Mononuclear cell (primary cell): ENCODE data around the gene PIK3R1. TPM values are rescaled to one million over a fixed set of nuclear protein-coding genes. Genes with fewer than 3 reads are reported as not detected.

ENCODE experiments used
- H3K27me3 ChIP-seq: 2 replicates; pipeline ENCODE4 v1.6.0; 2011; ENCODE audit warnings: low read length, control low read depth; ENCODE audit not compliant: insufficient read depth
- H3K4me1 ChIP-seq: 2 replicates; pipeline ENCODE4 v1.5.1; 2011; ENCODE audit warnings: mild to moderate bottlenecking, low read length, control low read depth; ENCODE audit not compliant: insufficient read depth
- H3K4me3 ChIP-seq: 2 replicates; pipeline ENCODE4 v1.5.1; 2011; ENCODE audit warnings: mild to moderate bottlenecking, low read length, moderate library complexity
- H3K9me3 ChIP-seq: 2 replicates; pipeline ENCODE4 v1.5.1; 2011; ENCODE audit warnings: low read depth, mild to moderate bottlenecking, control low read depth, low read length
- total RNA-seq: library from RNA; depleted of rRNA; stranded (reverse); fragments of >200 nt; gene quantifications from one replicate; pipeline ENCODE4 v1.2.3, GENCODE V29; 2012

The PIK3R1 gene
- total RNA-seq, 1 donor = 742 TPM

- Histone ChIP-seq H3K4me1 (peaks cover 51% of the 10 kb centered on the region), H3K9me3 (no peaks in the 10 kb centered on the region)
Measured at GRCh38 chr5:68247627-68248026, 32.1 kb downstream of the PIK3R1 start.

GRCh38 chr5:68248896-68249295, 33.3 kb downstream of the PIK3R1 start:
- H3K27me3 ChIP-seq = no peaks in the 10 kb centered on the region
- no peaks in the 10 kb centered on the region for H3K9me3 ChIP-seq
- H3K4me3 ChIP-seq = no peak overlapping the region
- peaks cover 38% of the 10 kb centered on the region for H3K4me1 ChIP-seq

More at GRCh38 chr5:68247627-68248026, 32.1 kb downstream of the PIK3R1 start:
- Histone ChIP-seq H3K27me3 (no peaks in the 10 kb centered on the region), H3K4me3 (no peak overlapping the region)

GRCh38 chr5:68249520-68249919, 34.0 kb downstream of the PIK3R1 start:
- Histone ChIP-seq H3K9me3 (no peaks in the 10 kb centered on the region), H3K27me3 (no peaks in the 10 kb centered on the region), H3K4me3 (no peak overlapping the region), H3K4me1 (peaks cover 35% of the 10 kb centered on the region)

GRCh38 chr5:68250661-68251298, 35.2 kb downstream of the PIK3R1 start:
- H3K4me1 ChIP-seq = peaks cover 44% of the 10 kb centered on the region
- H3K27me3 ChIP-seq = no peaks in the 10 kb centered on the region
- H3K9me3 ChIP-seq = no peaks in the 10 kb centered on the region
- no peak overlapping the region for H3K4me3 ChIP-seq

- Histone ChIP-seq H3K4me1 (peaks cover 50% of the 10 kb centered on the region), H3K9me3 (no peaks in the 10 kb centered on the region), H3K4me3 (no peak overlapping the region), H3K27me3 (no peaks in the 10 kb centered on the region)
Measured at GRCh38 chr5:68251386-68251785, 35.8 kb downstream of the PIK3R1 start.

- Histone ChIP-seq H3K9me3 (no peaks in the 10 kb centered on the region), H3K4me1 (peaks cover 56% of the 10 kb centered on the region), H3K27me3 (no peaks in the 10 kb centered on the region), H3K4me3 (no peak overlapping the region)
Measured at GRCh38 chr5:68251804-68252522, 36.4 kb downstream of the PIK3R1 start.

GRCh38 chr5:68252673-68253623, 37.4 kb downstream of the PIK3R1 start:
- no peaks in the 10 kb centered on the region for H3K9me3 ChIP-seq
- H3K27me3 ChIP-seq = no peaks in the 10 kb centered on the region
- H3K4me1 ChIP-seq = peaks cover 58% of the 10 kb centered on the region
- no peak overlapping the region for H3K4me3 ChIP-seq

- no peaks in the 10 kb centered on the region for H3K9me3 ChIP-seq
- H3K4me1 ChIP-seq = peaks cover 63% of the 10 kb centered on the region
- no peak overlapping the region for H3K4me3 ChIP-seq
- no peaks in the 10 kb centered on the region for H3K27me3 ChIP-seq
Measured at GRCh38 chr5:68253624-68254585, 38.3 kb downstream of the PIK3R1 start.

- H3K4me1 ChIP-seq = peaks cover 65% of the 10 kb centered on the region
- H3K9me3 ChIP-seq = no peaks in the 10 kb centered on the region
- H3K4me3 ChIP-seq = no peak overlapping the region
- H3K27me3 ChIP-seq = no peaks in the 10 kb centered on the region
Measured at GRCh38 chr5:68254810-68255209, 39.3 kb downstream of the PIK3R1 start.

GRCh38 chr5:68255305-68256120, 40.0 kb downstream of the PIK3R1 start:
- H3K4me1 ChIP-seq = peaks cover 63% of the 10 kb centered on the region
- H3K27me3 ChIP-seq = no peaks in the 10 kb centered on the region
- no peak overlapping the region for H3K4me3 ChIP-seq
- H3K9me3 ChIP-seq = no peaks in the 10 kb centered on the region

- peaks cover 51% of the 10 kb centered on the region for H3K4me1 ChIP-seq
- no peak overlapping the region for H3K4me3 ChIP-seq
- H3K27me3 ChIP-seq = no peaks in the 10 kb centered on the region
- no peaks in the 10 kb centered on the region for H3K9me3 ChIP-seq
Measured at GRCh38 chr5:68257210-68257609, 41.7 kb downstream of the PIK3R1 start.

- no peak overlapping the region for H3K4me3 ChIP-seq
- no peaks in the 10 kb centered on the region for H3K27me3 ChIP-seq
- H3K9me3 ChIP-seq = no peaks in the 10 kb centered on the region
- H3K4me1 ChIP-seq = peaks cover 51% of the 10 kb centered on the region
Measured at GRCh38 chr5:68258531-68258930, 43.0 kb downstream of the PIK3R1 start.

- Histone ChIP-seq H3K4me3 (no peak overlapping the region), H3K9me3 (no peaks in the 10 kb centered on the region)
Measured at GRCh38 chr5:68259700-68260099, 44.1 kb downstream of the PIK3R1 start.

More at GRCh38 chr5:68259700-68260099, 44.1 kb downstream of the PIK3R1 start:
- H3K4me1 ChIP-seq = peaks cover 58% of the 10 kb centered on the region
- no peaks in the 10 kb centered on the region for H3K27me3 ChIP-seq
